ENCODE data around the gene PFKP.

DNA sequence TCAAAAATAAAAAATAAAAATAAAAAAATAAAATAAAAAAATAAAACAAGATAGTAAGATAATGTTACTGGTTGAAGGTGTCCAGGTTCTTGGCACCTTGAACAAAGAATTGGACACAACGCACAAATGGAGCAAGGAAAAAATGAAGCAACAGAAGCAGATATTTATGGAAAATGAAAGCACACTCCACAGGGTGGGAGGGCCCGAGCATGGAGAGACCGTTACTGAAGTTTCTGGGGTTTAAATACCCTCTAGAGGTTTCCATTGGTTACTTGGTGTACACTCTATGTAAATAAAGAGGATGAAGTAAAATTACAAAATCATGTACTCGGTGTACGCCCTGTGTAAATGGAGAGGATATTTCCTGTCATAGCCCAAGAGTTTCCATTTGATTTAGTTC is 15.7 kb upstream of the PFKP start:
- TF ChIP-seq, protein P1, sequence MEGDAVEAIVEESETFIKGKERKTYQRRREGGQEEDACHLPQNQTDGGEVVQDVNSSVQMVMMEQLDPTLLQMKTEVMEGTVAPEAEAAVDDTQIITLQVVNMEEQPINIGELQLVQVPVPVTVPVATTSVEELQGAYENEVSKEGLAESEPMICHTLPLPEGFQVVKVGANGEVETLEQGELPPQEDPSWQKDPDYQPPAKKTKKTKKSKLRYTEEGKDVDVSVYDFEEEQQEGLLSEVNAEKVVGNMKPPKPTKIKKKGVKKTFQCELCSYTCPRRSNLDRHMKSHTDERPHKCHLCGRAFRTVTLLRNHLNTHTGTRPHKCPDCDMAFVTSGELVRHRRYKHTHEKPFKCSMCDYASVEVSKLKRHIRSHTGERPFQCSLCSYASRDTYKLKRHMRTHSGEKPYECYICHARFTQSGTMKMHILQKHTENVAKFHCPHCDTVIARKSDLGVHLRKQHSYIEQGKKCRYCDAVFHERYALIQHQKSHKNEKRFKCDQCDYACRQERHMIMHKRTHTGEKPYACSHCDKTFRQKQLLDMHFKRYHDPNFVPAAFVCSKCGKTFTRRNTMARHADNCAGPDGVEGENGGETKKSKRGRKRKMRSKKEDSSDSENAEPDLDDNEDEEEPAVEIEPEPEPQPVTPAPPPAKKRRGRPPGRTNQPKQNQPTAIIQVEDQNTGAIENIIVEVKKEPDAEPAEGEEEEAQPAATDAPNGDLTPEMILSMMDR (IDR thresholded peaks at IDR 0.05; ENCODE audit: borderline replicate concordance, extremely low read depth, low read length, poor library complexity, severe bottlenecking): no peak
- no peak for TF ChIP-seq EZH2 (IDR thresholded peaks at IDR 0.05; ENCODE audit: borderline replicate concordance, low read depth, low read length, severe bottlenecking)
